Natural killer cell (primary cell): ENCODE data around the gene TMEM253. TPM values are rescaled to one million over a fixed set of nuclear protein-coding genes. Genes with fewer than 3 reads are reported as not detected.

Experiments
- ATAC-seq, 3 donors: fragments of 150-1000 bp in 2 of 3; fragments of 200-7000 bp in 1 of 3; cut with Tn5 transposase; 1 replicate in 1 of 3; 2 replicates in 2 of 3; pipeline ENCODE4 v1.10.0; 2021; ENCODE audit warnings: mild to moderate bottlenecking in 2 of 3, moderate library complexity in 2 of 3
- DNase-seq, 2 donors: peaks; one replicate each; pipeline versions ENCODE4 v3.0.0 to v3.0.0-alpha.2; 2013 to 2021; ENCODE audit warnings: mixed read lengths in 1 of 2
- H3K27ac ChIP-seq: one replicate; pipeline ENCODE4 v1.5.1; 2013; ENCODE audit warnings: mild to moderate bottlenecking, low read length
- H3K27me3 ChIP-seq: one replicate; pipeline ENCODE4 v1.6.1; 2013; ENCODE audit warnings: low read length; ENCODE audit not compliant: control insufficient read depth, insufficient read depth
- H3K36me3 ChIP-seq: one replicate; pipeline ENCODE4 v1.6.1; 2013; ENCODE audit warnings: low read length; ENCODE audit not compliant: control insufficient read depth, insufficient read depth
- H3K4me1 ChIP-seq: one replicate; pipeline ENCODE4 v1.6.1; 2013; ENCODE audit warnings: low read length; ENCODE audit not compliant: control insufficient read depth, insufficient read depth
- H3K4me3 ChIP-seq: one replicate; pipeline ENCODE4 v1.5.1; 2013; ENCODE audit warnings: low read length
- H3K9me3 ChIP-seq: one replicate; pipeline ENCODE4 v1.6.1; 2013; ENCODE audit warnings: low read length; ENCODE audit not compliant: control insufficient read depth, insufficient read depth
- H3K27ac Mint-ChIP-seq, 2 donors: one replicate each; pipeline ENCODE4 v1.8.0; 2022; ENCODE audit warnings: mild to moderate bottlenecking in 2 of 2, mixed read lengths in 2 of 2, moderate library complexity in 1 of 2
- H3K27me3 Mint-ChIP-seq, 2 donors: one replicate each; pipeline ENCODE4 v1.8.0; 2022; ENCODE audit warnings: low read depth in 2 of 2, mixed read lengths in 2 of 2
- H3K36me3 Mint-ChIP-seq: one replicate; pipeline ENCODE4 v1.8.0; 2022; ENCODE audit warnings: mixed read lengths
- H3K4me1 Mint-ChIP-seq, 2 donors: one replicate each; pipeline ENCODE4 v1.8.0; 2022; ENCODE audit warnings: mixed read lengths in 2 of 2
- H3K4me3 Mint-ChIP-seq: one replicate; pipeline ENCODE4 v1.8.0; 2022; ENCODE audit warnings: mild to moderate bottlenecking, moderate library complexity, mixed read lengths
- H3K9me3 Mint-ChIP-seq, 2 donors: one replicate each; pipeline ENCODE4 v1.8.0; 2022; ENCODE audit warnings: mixed read lengths in 2 of 2
- CTCF ChIP-seq: fragments of 200-600 bp; IDR thresholded peaks from one replicate; pipeline ENCODE4 v1.8.0; 2022; ENCODE audit warnings: antibody characterized with exemption
- WGBS: methylation state at CpG from one replicate; pipeline ENCODE4 v1.1.7; 2013; ENCODE audit warnings: missing lambda C conversion rate; ENCODE audit not compliant: insufficient coverage; 5-methylcytosine and 5-hydroxymethylcytosine counted together
- intact Hi-C: fragments of 100-400 bp; cut with micrococcal nuclease; formaldehyde crosslinking; loops from one replicate; pipeline ENCODE4 v1.14.2; 2022
- total RNA-seq, 4 donors: library from RNA; stranded (reverse); fragments of 120-200 nt in 1 of 4; gene quantifications; one replicate each; pipeline versions ENCODE4 v1.2.3 to v1.2.4, GENCODE V29; 2013 to 2022

The TMEM253 gene
- total RNA-seq, 3 donors from 2014 or later (not counting 1 experiment from before 2014, with no cell fraction given), result 0.40 TPM; not detected in 2

- H3K4me3 Mint-ChIP-seq, result peak overlapping the region; percentile 21
- intact Hi-C loops, result loop anchor here (5.0 kb wide), 1 partner anchor 640 kb away; the partner anchor contains the start of gene PIP4P1
- Histone ChIP-seq H3K9me3 (no peaks in the 10 kb centered on the region), H3K4me3 (no peak overlapping the region), H3K36me3 (no peaks in the 10 kb centered on the region), H3K27ac (no peak overlapping the region), H3K4me1 (peaks cover 33% of the 10 kb centered on the region), H3K27me3 (no peaks in the 10 kb centered on the region)
- peaks cover 0 to 4% of the 10 kb centered on the region in 2 donors for H3K27me3 Mint-ChIP-seq
- TF ChIP-seq CTCF, result no peak
- ATAC-seq, result no peak
- no peaks in the 10 kb centered on the region for H3K36me3 Mint-ChIP-seq
- H3K27ac Mint-ChIP-seq, result peak overlapping the region in 1 of 2 donors; percentile 91
- WGBS, result 88% methylated on average over 5 of the region's 8 CpGs
- H3K4me1 Mint-ChIP-seq, result peaks cover 33 to 38% of the 10 kb centered on the region in 2 donors
- DNase-seq, result no peak
- H3K9me3 Mint-ChIP-seq, result no peaks in the 10 kb centered on the region
Observed at GRCh38 chr14:21101802-21102413, 1.0 kb downstream of the TMEM253 start.

- H3K27ac Mint-ChIP-seq, result peak overlapping the region; percentile 91 to 95
- DNase-seq (no peak), ATAC-seq (no peak)
- H3K4me1 Mint-ChIP-seq, result peaks cover 34 to 41% of the 10 kb centered on the region in 2 donors
- peaks cover 0 to 4% of the 10 kb centered on the region in 2 donors for H3K27me3 Mint-ChIP-seq
- H3K36me3 Mint-ChIP-seq, result no peaks in the 10 kb centered on the region
- Histone ChIP-seq H3K27ac (peak overlapping the region; percentile 100), H3K4me1 (peaks cover 27% of the 10 kb centered on the region), H3K36me3 (no peaks in the 10 kb centered on the region), H3K9me3 (no peaks in the 10 kb centered on the region), H3K27me3 (no peaks in the 10 kb centered on the region), H3K4me3 (peak overlapping the region; percentile 60)
- no peaks in the 10 kb centered on the region for H3K9me3 Mint-ChIP-seq
- TF ChIP-seq CTCF, result no peak
- peak overlapping the region; percentile 92 for H3K4me3 Mint-ChIP-seq
- 32% methylated on average over 9 of the region's 9 CpGs for WGBS
- intact Hi-C loops, result loop anchor here (5.0 kb wide), 1 partner anchor 640 kb away; the partner anchor contains the start of gene PIP4P1
Observed at GRCh38 chr14:21102521-21103410, 1.9 kb downstream of the TMEM253 start.

GRCh38 chr14:21103411-21103709, 2.5 kb downstream of the TMEM253 start:
- Mint-ChIP-seq H3K36me3 (no peaks in the 10 kb centered on the region), H3K27ac (peak overlapping the region; percentile 91 to 95), H3K27me3 (peaks cover 0 to 4% of the 10 kb centered on the region in 2 donors), H3K9me3 (no peaks in the 10 kb centered on the region), H3K4me3 (peak overlapping the region; percentile 92), H3K4me1 (peaks cover 34 to 41% of the 10 kb centered on the region in 2 donors)
- no peak for ATAC-seq
- under 1% methylated on average over 9 of the region's 9 CpGs for WGBS
- peak overlapping the region; percentile 60 for H3K4me3 ChIP-seq
- no peak for DNase-seq
- intact Hi-C loops, result loop anchor here (5.0 kb wide), 1 partner anchor 641 kb away; the partner anchor contains the start of gene PIP4P1
- TF ChIP-seq CTCF, result peak; percentile 62
- H3K4me1 ChIP-seq, result peaks cover 26% of the 10 kb centered on the region
- H3K27ac ChIP-seq, result peak overlapping the region; percentile 100
- H3K36me3 ChIP-seq, result no peaks in the 10 kb centered on the region
- H3K9me3 ChIP-seq, result no peaks in the 10 kb centered on the region
- no peaks in the 10 kb centered on the region for H3K27me3 ChIP-seq
